ENCODE data around the gene BBS9. TPM values are rescaled to one million over a fixed set of nuclear protein-coding genes. Genes with fewer than 3 reads are reported as not detected.

Gene BBS9
- total RNA-seq, 4 donors from 2014 or later: 22.0 to 72.5 (median 35.9) TPM

DNA sequence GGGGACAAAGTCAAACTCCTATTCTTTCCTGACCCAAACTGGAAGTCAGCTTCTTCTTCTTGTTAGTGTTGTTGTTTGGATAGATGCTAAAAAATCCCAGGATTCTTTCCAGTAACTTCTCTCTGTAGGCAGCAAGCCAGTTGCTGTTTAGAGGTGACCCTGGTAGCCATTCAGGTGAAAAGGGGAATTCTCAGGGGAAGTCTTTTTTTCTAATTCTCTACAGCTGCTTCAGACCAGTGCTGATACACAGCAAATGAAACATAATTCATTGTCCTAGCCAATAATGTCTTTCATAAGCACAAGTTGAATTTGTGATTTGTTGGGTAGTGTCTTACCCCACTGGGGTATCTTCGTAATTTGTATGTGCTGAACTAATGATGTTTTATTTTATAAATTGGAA, 357.3 kb downstream of the BBS9 start:
- TF ChIP-seq, protein P1, sequence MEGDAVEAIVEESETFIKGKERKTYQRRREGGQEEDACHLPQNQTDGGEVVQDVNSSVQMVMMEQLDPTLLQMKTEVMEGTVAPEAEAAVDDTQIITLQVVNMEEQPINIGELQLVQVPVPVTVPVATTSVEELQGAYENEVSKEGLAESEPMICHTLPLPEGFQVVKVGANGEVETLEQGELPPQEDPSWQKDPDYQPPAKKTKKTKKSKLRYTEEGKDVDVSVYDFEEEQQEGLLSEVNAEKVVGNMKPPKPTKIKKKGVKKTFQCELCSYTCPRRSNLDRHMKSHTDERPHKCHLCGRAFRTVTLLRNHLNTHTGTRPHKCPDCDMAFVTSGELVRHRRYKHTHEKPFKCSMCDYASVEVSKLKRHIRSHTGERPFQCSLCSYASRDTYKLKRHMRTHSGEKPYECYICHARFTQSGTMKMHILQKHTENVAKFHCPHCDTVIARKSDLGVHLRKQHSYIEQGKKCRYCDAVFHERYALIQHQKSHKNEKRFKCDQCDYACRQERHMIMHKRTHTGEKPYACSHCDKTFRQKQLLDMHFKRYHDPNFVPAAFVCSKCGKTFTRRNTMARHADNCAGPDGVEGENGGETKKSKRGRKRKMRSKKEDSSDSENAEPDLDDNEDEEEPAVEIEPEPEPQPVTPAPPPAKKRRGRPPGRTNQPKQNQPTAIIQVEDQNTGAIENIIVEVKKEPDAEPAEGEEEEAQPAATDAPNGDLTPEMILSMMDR (IDR thresholded peaks at IDR 0.05): no peak
- TF ChIP-seq EP300 (IDR thresholded peaks at IDR 0.05) (no peak), POLR2A (IDR thresholded peaks at IDR 0.05) (no peak)
- 70 to 85% methylated on average over 1 of the region's 1 CpG for WGBS, 2 donors
- Histone ChIP-seq H3K9me3 (no peaks in the 10 kb centered on the region), H3K4me1 (peaks cover 0 to 5% (median 0%) of the 10 kb centered on the region in 4 donors), H3K4me3 (no peak overlapping the region), H3K27me3 (no peaks in the 10 kb centered on the region), H3K27ac (no peak overlapping the region), H3K36me3 (no peaks in the 10 kb centered on the region)
- no peak for DNase-seq (ENCODE audit: low spot score in 2 of 2)

- Histone ChIP-seq H3K9me3 (no peaks in the 10 kb centered on the region), H3K4me3 (no peak overlapping the region), H3K36me3 (no peaks in the 10 kb centered on the region), H3K27me3 (no peaks in the 10 kb centered on the region), H3K27ac (no peak overlapping the region), H3K4me1 (peaks cover 0 to 5% (median 0%) of the 10 kb centered on the region in 4 donors)
- DNase-seq (ENCODE audit: low spot score in 2 of 2): no peak
- TF ChIP-seq, protein P1 (IDR thresholded peaks at IDR 0.05): no peak
- TF ChIP-seq EP300 (IDR thresholded peaks at IDR 0.05) (no peak), POLR2A (IDR thresholded peaks at IDR 0.05) (no peak)
Observed at GRCh38 chr7:33487998-33488682, 358.8 kb downstream of the BBS9 start.

DNA sequence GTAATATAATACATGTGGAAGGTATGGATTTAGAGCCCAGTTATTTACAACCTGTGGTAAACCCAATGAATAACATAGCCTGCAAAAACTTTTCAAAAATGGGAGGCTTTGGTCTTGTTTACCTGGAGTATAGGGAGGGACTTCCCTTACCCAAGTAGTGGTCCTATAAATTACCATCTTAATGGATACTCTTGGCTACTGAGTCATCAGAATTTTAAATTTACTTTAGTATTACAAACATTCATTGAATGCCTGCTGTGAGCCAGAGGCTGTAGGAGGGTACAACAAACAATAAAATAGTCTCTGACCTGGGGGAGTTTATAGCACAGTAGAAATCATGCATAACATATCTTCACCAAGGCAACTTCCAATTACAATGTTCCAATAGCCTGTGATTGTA, 365.1 kb downstream of the BBS9 start:
- H3K27ac ChIP-seq: no peak overlapping the region
- H3K36me3 ChIP-seq: no peaks in the 10 kb centered on the region
- DNase-seq (ENCODE audit: low spot score in 2 of 2): no peak

DNA sequence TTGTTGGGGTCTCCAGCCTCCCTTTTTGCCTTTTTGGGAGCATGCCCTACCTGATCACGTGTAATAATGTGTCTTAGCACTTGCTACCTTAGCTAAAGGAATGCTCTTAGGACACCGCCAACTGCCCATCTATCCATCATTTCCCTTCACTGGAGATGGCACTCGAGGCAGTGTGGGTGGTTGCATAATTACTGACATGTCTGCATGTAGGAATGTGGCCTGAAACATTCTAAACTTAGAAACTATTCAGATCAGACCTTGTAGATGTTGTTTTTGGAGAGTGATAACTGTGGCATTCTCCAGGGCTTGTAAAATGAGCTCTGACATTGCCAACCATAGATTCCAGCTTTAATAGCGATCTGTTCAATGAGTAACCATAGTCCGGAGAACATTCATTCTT, 365.8 kb downstream of the BBS9 start:
- 36 to 58% methylated on average over 5 of the region's 5 CpGs for WGBS, 2 donors
- Histone ChIP-seq H3K4me3 (no peak overlapping the region), H3K27ac (no peak overlapping the region), H3K27me3 (no peaks in the 10 kb centered on the region), H3K9me3 (no peaks in the 10 kb centered on the region), H3K36me3 (no peaks in the 10 kb centered on the region), H3K4me1 (peaks cover 0 to 9% (median 0%) of the 10 kb centered on the region in 4 donors)
- DNase-seq (ENCODE audit: low spot score in 2 of 2): peak in 1 of 2 donors; percentile 21
- TF ChIP-seq, protein P1 (IDR thresholded peaks at IDR 0.05): no peak
- peak in 1 of 2 donors; percentile 40 for TF ChIP-seq EP300 (IDR thresholded peaks at IDR 0.05)

More for the DNA sequence above, 365.1 kb downstream of the BBS9 start:
- H3K4me1 ChIP-seq: peaks cover 0 to 9% (median 0%) of the 10 kb centered on the region in 4 donors
- no peak overlapping the region for H3K4me3 ChIP-seq
- TF ChIP-seq POLR2A (IDR thresholded peaks at IDR 0.05): no peak
- TF ChIP-seq, protein P1 (IDR thresholded peaks at IDR 0.05): no peak
- no peak for TF ChIP-seq EP300 (IDR thresholded peaks at IDR 0.05)
- no peaks in the 10 kb centered on the region for H3K9me3 ChIP-seq
- H3K27me3 ChIP-seq: no peaks in the 10 kb centered on the region

GRCh38 chr7:33497051-33497450, 367.7 kb downstream of the BBS9 start:
- Histone ChIP-seq H3K4me3 (no peak overlapping the region), H3K27ac (no peak overlapping the region), H3K27me3 (no peaks in the 10 kb centered on the region), H3K9me3 (no peaks in the 10 kb centered on the region), H3K4me1 (peaks cover 0 to 21% (median 0%) of the 10 kb centered on the region in 4 donors), H3K36me3 (no peaks in the 10 kb centered on the region)
- 95 to 97% methylated on average over 2 of the region's 2 CpGs for WGBS, 2 donors
- no peak for DNase-seq (ENCODE audit: low spot score in 2 of 2)
- TF ChIP-seq POLR2A (IDR thresholded peaks at IDR 0.05): no peak
- TF ChIP-seq, protein P1 (IDR thresholded peaks at IDR 0.05): no peak
- TF ChIP-seq EP300 (IDR thresholded peaks at IDR 0.05): no peak

Data from tibial nerve (tissue), 4 donors.